Measurements from ENCODE around the gene ZNF423.

The ZNF423 gene

DNA sequence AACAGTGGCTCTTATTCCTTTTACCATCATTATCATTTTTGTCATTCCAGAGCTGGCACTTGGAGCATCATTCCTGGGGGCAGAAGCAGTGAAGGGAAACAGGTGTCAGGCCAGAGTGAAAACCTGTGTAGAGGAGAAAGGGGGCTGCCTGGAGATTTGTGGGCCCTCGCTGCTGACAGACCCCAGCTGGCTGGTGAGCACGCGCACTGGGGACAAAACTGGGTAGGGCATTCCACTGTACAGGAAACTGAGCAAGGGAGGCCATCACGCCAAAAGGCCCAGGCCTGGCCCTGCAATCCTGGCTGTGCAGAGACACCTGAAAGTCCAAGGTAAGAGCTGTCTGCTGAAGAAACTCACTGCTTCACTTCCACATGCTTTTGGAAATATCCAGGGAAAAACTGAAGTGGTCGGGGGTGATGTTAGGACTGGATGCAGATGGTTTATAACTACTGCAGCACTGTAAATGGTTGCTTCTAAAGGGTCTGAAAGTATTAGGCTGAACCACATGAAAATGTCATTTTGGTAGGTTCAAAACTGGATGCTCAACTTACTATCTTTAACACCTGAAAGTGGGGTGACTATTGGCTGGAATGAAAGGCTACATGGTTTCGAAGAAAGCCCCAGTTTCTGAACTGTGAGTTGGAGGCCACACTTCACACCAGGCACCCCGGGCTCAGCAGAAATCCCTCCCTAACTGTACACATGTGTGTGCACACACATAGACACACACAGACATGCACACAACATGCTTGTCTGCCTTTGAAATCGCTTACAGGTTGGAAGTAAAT is 257.3 kb downstream of the ZNF423 start:
- H3K4me3 ChIP-seq (ENCODE audit: low read length), result no peak overlapping the region
- TF ChIP-seq, protein P1, sequence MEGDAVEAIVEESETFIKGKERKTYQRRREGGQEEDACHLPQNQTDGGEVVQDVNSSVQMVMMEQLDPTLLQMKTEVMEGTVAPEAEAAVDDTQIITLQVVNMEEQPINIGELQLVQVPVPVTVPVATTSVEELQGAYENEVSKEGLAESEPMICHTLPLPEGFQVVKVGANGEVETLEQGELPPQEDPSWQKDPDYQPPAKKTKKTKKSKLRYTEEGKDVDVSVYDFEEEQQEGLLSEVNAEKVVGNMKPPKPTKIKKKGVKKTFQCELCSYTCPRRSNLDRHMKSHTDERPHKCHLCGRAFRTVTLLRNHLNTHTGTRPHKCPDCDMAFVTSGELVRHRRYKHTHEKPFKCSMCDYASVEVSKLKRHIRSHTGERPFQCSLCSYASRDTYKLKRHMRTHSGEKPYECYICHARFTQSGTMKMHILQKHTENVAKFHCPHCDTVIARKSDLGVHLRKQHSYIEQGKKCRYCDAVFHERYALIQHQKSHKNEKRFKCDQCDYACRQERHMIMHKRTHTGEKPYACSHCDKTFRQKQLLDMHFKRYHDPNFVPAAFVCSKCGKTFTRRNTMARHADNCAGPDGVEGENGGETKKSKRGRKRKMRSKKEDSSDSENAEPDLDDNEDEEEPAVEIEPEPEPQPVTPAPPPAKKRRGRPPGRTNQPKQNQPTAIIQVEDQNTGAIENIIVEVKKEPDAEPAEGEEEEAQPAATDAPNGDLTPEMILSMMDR (IDR thresholded peaks at IDR 0.05; ENCODE audit: insufficient read depth, low read depth, low read length, missing control alignments), result no peak
- DNase-seq (ENCODE audit: low read depth), result no peak

GRCh38 chr16:49597796-49598195 is 258.1 kb downstream of the ZNF423 start:
- no peak overlapping the region for H3K4me3 ChIP-seq (ENCODE audit: low read length)
- TF ChIP-seq, protein P1 (IDR thresholded peaks at IDR 0.05; ENCODE audit: insufficient read depth, low read depth, low read length, missing control alignments), result no peak
- no peak for DNase-seq (ENCODE audit: low read depth)

- no peak overlapping the region for H3K4me3 ChIP-seq (ENCODE audit: low read length)
- TF ChIP-seq, protein P1 (IDR thresholded peaks at IDR 0.05; ENCODE audit: insufficient read depth, low read depth, low read length, missing control alignments), result no peak
- DNase-seq (ENCODE audit: low read depth), result no peak
Observed at GRCh38 chr16:49596648-49597291, 259.1 kb downstream of the ZNF423 start.

DNA sequence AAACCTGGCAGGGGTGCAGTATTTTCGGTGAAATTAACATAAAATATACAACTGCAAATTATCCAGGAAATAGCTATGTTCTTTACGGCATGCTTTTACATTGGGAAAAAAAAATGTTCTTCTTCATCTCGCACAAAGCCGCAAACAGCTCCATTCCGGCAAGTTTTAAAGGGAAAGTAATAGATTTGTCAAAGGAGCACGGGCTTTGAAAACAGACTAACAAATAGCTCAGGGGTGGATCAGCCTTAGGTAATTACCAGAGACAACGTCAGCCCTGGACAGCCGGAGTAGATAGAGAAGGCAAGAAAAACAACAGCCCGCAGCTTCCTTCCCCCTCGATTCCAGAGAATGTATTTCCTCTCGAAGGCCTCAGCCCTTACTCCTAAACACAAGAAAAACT is 259.8 kb downstream of the ZNF423 start:
- no peak overlapping the region for H3K4me3 ChIP-seq (ENCODE audit: low read length)
- TF ChIP-seq, protein P1 (IDR thresholded peaks at IDR 0.05; ENCODE audit: insufficient read depth, low read depth, low read length, missing control alignments), result no peak
- no peak for DNase-seq (ENCODE audit: low read depth)

DNA sequence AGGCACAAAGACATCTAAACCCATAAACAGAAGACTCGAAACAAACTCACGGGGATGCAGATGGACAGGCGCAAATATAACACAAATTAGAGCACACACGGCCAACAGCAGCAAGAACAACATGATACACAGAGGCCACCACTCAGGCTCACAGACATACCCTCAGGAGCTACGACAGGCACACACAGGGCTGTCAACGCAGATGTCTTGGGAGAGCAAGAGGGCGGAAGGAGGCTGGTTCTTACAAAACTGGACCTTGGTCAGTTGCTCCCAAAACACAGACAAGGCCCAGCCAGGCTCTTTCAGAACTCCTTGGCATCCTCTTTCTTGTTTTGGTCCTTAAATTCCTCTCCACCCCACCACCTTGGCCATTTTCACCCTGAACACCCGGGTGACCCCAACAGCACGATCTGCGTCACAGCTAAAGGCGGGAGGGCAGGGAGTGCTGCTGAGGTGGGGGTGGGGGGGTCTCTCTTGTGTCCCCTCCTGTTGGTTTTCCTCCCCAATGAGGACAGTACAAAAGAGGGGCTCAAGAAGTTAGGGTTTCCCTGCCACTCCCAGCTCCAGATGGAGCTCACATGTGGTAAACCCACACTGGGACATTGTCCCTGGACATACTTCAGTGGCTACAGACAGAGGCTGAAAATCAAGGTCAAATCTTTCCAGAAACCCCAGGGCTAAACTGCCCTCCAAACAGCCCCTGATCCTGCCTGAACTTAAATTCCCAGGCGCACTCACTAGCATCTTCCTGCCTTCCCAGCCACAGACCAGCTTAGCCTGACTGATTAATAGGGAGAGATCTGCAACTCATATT is 261.0 kb downstream of the ZNF423 start:
- no peak for DNase-seq (ENCODE audit: low read depth)
- H3K4me3 ChIP-seq (ENCODE audit: low read length), result no peak overlapping the region
- TF ChIP-seq, protein P1 (IDR thresholded peaks at IDR 0.05; ENCODE audit: insufficient read depth, low read depth, low read length, missing control alignments), result no peak

DNA sequence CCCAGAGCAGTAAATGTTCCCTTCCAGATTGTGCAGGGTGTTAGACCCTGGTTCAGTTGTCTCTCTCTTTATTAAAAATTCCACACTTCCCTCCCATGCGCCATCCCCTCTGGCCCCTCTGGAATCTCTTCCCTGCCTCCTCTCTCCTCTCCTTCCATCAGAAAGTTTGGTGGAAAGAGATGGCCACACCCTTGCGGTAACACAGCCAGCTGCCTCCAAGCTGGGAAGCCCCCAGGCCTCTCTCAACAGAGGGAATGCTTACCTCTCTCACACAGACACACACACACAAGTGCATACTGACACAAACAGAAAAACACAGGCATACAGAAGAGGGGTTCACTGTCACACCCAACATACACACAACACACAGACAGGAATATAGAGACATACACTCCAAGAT is 261.8 kb downstream of the ZNF423 start:
- no peak overlapping the region for H3K4me3 ChIP-seq (ENCODE audit: low read length)
- TF ChIP-seq, protein P1 (IDR thresholded peaks at IDR 0.05; ENCODE audit: insufficient read depth, low read depth, low read length, missing control alignments), result no peak
- no peak for DNase-seq (ENCODE audit: low read depth)
